Memory B cell (primary cell): ENCODE data around the gene ZBED2.
"Not testable (repeated sequence)": the region's sequence is repeated elsewhere in the genome, so short reads cannot be mapped to it uniquely, and the experiment has no call there.

ENCODE experiments used
- ATAC-seq: fragments of 150-1000 bp; cut with Tn5 transposase; 2 replicates; pipeline ENCODE4 v1.10.0; 2021; ENCODE audit warnings: low read depth, mild to moderate bottlenecking, moderate library complexity
- DNase-seq, 2 donors: peaks; one replicate each; pipeline ENCODE4 v3.0.0; 2022; ENCODE audit warnings: low spot score in 2 of 2
- H3K27ac Mint-ChIP-seq: one replicate; pipeline ENCODE4 v1.8.0; 2022; ENCODE audit warnings: mild to moderate bottlenecking, moderate library complexity, mixed read lengths
- H3K27me3 Mint-ChIP-seq: one replicate; pipeline ENCODE4 v1.8.0; 2022; ENCODE audit warnings: mixed read lengths
- H3K36me3 Mint-ChIP-seq: one replicate; pipeline ENCODE4 v1.8.0; 2022; ENCODE audit warnings: mild to moderate bottlenecking, mixed read lengths
- H3K4me1 Mint-ChIP-seq: one replicate; pipeline ENCODE4 v1.8.0; 2022; ENCODE audit warnings: mixed read lengths
- H3K4me3 Mint-ChIP-seq: one replicate; pipeline ENCODE4 v1.8.0; 2022; ENCODE audit warnings: mild to moderate bottlenecking, moderate library complexity, mixed read lengths
- H3K9me3 Mint-ChIP-seq: one replicate; pipeline ENCODE4 v1.8.0; 2022; ENCODE audit warnings: mixed read lengths

The ZBED2 gene

GRCh38 chr3:111595232-111595631 is at the start of gene ZBED2:
Gene ZBED2, minus strand, starts transcription at chr3:111595346. Its CDS starts 1,145 bp downstream, at chr3:111594201.
- Mint-ChIP-seq H3K4me3 (peak within 1 kb of the TSS; percentile 67), H3K27me3 (peaks cover 5% of the 10 kb centered on the region), H3K27ac (peak within 1 kb of the TSS; percentile 86), H3K4me1 (peaks cover 24% of the 10 kb centered on the region), H3K36me3 (no peaks in the 10 kb centered on the region), H3K9me3 (no peaks in the 10 kb centered on the region)
- DNase-seq: no peak
- ATAC-seq: peak; percentile 71

DNA sequence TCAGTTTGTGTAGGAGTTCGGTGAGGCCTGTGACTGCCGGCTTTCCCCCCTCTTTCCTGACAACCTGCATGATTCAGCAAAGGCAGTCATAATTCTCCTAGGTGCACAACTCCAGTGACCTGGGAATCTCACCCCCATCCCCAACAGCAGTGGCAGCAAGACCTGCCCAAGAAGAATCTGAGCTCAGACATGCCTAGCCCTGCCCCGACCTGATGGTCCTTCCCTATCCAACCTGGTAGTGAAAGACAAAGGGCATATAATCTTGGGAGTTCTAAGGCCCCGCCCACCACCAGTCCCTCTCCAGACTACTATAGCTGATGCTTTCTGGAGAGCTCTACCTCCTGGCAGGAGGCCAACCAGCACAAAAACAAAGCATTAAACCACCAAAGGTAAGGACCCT is 44.2 kb upstream of the ZBED2 start:
- Mint-ChIP-seq H3K4me1 (no peaks in the 10 kb centered on the region), H3K9me3 (peaks cover 13% of the 10 kb centered on the region), H3K4me3 (no peak overlapping the region), H3K36me3 (peaks cover 6% of the 10 kb centered on the region), H3K27me3 (no peaks in the 10 kb centered on the region), H3K27ac (no peak overlapping the region)
- no peak for ATAC-seq
- DNase-seq: no peak

GRCh38 chr3:111636366-111636885 is 41.3 kb upstream of the ZBED2 start:
- peaks cover 1% of the 10 kb centered on the region for H3K36me3 Mint-ChIP-seq
- no peaks in the 10 kb centered on the region for H3K9me3 Mint-ChIP-seq
- H3K4me3 Mint-ChIP-seq: no peak overlapping the region
- no peak for ATAC-seq
- no peak overlapping the region for H3K27ac Mint-ChIP-seq
- H3K4me1 Mint-ChIP-seq: no peaks in the 10 kb centered on the region
- no peak for DNase-seq
- no peaks in the 10 kb centered on the region for H3K27me3 Mint-ChIP-seq

DNA sequence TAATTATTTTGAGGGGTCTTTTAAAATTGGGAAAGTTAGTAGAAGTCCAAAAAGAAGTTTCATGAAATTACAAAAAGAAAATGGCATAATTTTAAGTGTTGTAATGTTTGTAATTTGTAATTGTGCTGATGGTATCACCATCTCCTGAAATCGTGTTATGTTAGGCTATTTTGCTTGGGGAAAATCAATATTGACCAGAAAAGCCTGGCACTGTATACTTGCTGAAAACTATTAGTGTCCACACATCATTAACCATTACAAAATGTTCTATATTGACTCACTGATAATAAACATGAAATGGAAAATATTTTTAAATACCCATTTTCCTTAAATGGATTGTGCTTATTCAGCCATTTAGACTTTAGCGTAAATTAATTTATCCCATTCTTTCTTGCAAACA is 40.3 kb upstream of the ZBED2 start:
- H3K4me3 Mint-ChIP-seq: no peak overlapping the region
- ATAC-seq (no peak), DNase-seq (no peak)
- no peaks in the 10 kb centered on the region for H3K4me1 Mint-ChIP-seq
- H3K9me3 Mint-ChIP-seq: no peaks in the 10 kb centered on the region
- H3K36me3 Mint-ChIP-seq: peaks cover 1% of the 10 kb centered on the region
- H3K27me3 Mint-ChIP-seq: no peaks in the 10 kb centered on the region
- no peak overlapping the region for H3K27ac Mint-ChIP-seq

DNA sequence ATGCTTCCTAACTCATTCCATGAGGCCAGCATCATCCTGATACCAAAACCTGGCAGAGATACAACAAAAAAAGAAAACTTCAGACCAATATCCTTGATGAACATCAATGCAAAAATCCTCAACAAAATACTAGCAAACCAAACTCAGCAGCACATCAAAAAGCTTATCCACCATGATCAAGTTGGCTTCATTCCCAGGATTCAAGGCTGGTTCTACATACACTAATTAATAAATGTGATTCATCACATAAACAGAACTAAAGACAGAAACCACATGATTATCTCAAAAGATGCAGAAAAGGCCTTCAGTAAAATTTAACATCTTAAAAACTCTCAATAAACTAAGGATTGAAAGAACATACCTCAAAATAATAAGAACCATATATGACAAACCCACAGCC is 35.5 kb upstream of the ZBED2 start:
- not testable (repeated sequence) for H3K4me3 Mint-ChIP-seq, ATAC-seq, H3K27ac Mint-ChIP-seq, DNase-seq, H3K4me1 Mint-ChIP-seq, H3K27me3 Mint-ChIP-seq
- peaks cover 14% of the 10 kb centered on the region for H3K36me3 Mint-ChIP-seq
- peaks cover 13% of the 10 kb centered on the region for H3K9me3 Mint-ChIP-seq

DNA sequence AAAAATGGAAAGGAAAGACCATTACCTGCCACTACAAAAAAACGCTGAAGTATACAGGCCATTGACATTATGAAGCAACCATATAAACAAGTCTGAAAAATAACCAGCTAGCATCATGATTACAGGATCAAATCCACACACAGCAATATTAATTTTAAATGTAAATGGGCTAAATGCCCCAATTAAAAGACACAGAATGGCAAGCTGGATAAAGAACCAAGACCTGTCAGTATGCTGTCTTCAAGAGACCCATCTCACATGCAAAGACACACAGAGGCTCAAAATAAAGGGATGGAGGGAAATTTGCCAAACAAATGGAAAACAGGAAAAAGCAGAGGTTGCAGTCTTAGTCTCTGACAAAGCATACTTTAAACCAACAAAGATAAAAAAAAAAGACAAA is 33.9 kb upstream of the ZBED2 start:
- Mint-ChIP-seq H3K36me3 (peaks cover 16% of the 10 kb centered on the region), H3K9me3 (peaks cover 13% of the 10 kb centered on the region)
- H3K4me1 Mint-ChIP-seq, H3K4me3 Mint-ChIP-seq, H3K27ac Mint-ChIP-seq, H3K27me3 Mint-ChIP-seq, DNase-seq, ATAC-seq: not testable (repeated sequence)

DNA sequence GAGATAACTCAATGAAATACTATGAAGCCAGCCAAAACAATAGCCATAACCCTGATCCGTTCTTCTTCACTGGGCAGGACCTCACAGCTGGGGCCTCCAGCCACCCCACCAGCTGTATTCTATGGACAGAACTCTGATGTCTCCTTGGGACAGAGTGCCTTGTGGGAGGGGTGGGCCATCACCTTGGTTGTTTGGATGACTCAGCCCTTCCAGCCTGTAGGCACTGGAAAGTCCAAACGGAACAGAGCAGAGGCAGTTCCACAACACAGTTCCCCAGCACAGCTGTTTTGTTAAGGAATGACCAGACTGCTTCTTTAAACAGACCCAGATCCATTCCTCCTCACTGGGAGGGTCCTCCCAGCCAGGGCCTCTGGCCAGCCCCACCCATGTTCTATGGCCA is 31.9 kb upstream of the ZBED2 start:
- Mint-ChIP-seq H3K27ac (no peak overlapping the region), H3K9me3 (peaks cover 13% of the 10 kb centered on the region), H3K27me3 (peaks cover 3% of the 10 kb centered on the region), H3K4me1 (no peaks in the 10 kb centered on the region), H3K36me3 (peaks cover 16% of the 10 kb centered on the region), H3K4me3 (no peak overlapping the region)
- ATAC-seq: no peak
- no peak for DNase-seq

- H3K36me3 Mint-ChIP-seq: peaks cover 2% of the 10 kb centered on the region
- H3K4me1 Mint-ChIP-seq: no peaks in the 10 kb centered on the region
- no peak for DNase-seq
- peaks cover 3% of the 10 kb centered on the region for H3K27me3 Mint-ChIP-seq
- H3K4me3 Mint-ChIP-seq: no peak overlapping the region
- H3K9me3 Mint-ChIP-seq: no peaks in the 10 kb centered on the region
- no peak overlapping the region for H3K27ac Mint-ChIP-seq
- no peak for ATAC-seq
Measured at GRCh38 chr3:111621535-111621934, 26.4 kb upstream of the ZBED2 start.

- DNase-seq: no peak
- H3K36me3 Mint-ChIP-seq: peaks cover 2% of the 10 kb centered on the region
- ATAC-seq: no peak
Measured at GRCh38 chr3:111619833-111620232, 24.7 kb upstream of the ZBED2 start.

DNA sequence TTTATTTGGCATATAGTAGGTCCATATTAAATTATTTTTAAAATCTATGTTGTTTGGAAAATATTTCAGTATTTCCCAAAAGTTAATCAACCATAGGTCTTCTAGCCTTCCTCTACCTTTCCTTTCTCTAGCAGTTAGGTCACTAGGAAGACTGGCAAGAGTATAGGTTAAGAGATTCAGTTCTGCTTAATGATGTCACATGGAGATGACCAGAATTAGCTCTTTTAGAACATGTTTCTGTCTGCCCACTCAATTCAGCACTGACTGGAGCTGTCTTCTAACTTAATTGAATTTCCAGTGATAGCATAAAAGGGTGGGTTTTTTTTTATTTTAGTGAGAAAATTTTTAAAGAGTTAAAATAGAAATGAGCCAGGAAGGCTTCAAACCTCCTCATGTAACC is 23.8 kb upstream of the ZBED2 start:
- H3K4me1 Mint-ChIP-seq: peaks cover 11% of the 10 kb centered on the region

More at GRCh38 chr3:111619833-111620232, 24.7 kb upstream of the ZBED2 start:
- Mint-ChIP-seq H3K4me1 (peaks cover 11% of the 10 kb centered on the region), H3K9me3 (no peaks in the 10 kb centered on the region), H3K4me3 (no peak overlapping the region), H3K27ac (no peak overlapping the region), H3K27me3 (peaks cover 3% of the 10 kb centered on the region)

DNA sequence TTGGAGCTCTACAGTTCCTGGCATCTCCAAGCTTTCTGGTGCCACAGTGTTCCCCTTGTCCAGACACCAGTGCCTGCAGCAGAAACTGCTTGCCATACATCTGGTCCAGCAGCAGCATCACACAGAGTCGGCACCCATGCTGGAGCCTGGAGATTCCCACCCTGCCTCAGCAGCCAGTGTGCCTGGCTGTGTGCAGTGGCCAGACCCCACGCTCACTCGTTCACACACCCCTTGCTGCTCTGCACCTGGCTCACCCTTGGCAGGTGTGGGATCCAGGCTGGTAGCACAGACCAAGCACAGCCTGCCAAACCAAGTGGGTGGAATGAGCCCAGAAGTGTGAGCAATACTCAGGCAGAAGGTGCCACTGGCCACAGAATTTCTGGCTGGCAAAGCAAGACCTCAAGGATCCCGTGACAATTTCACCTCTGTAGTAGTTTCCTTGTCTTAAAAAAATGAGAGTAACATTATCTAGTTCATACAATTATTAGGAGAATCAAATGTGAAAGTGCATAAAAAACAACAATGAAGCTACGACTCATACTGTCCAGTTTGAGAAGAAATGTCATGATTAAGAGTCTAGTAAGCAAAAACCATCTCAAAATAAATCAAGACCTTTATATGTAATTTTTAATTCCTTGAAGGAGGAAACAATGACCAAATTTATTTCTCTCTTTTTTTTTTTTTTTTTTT is 22.9 kb upstream of the ZBED2 start:
- Mint-ChIP-seq H3K4me3 (no peak overlapping the region), H3K27ac (no peak overlapping the region), H3K36me3 (no peaks in the 10 kb centered on the region), H3K4me1 (peaks cover 11% of the 10 kb centered on the region), H3K9me3 (no peaks in the 10 kb centered on the region), H3K27me3 (no peaks in the 10 kb centered on the region)
- ATAC-seq (no peak), DNase-seq (no peak)

More for the DNA sequence above, 23.8 kb upstream of the ZBED2 start:
- Mint-ChIP-seq H3K4me3 (no peak overlapping the region), H3K27me3 (no peaks in the 10 kb centered on the region), H3K9me3 (no peaks in the 10 kb centered on the region), H3K36me3 (no peaks in the 10 kb centered on the region), H3K27ac (no peak overlapping the region)
- ATAC-seq: no peak
- no peak for DNase-seq

- no peak for ATAC-seq
- peaks cover 11% of the 10 kb centered on the region for H3K4me1 Mint-ChIP-seq
- DNase-seq: no peak
- no peaks in the 10 kb centered on the region for H3K9me3 Mint-ChIP-seq
- no peak overlapping the region for H3K27ac Mint-ChIP-seq
- H3K4me3 Mint-ChIP-seq: no peak overlapping the region
- H3K36me3 Mint-ChIP-seq: no peaks in the 10 kb centered on the region
- H3K27me3 Mint-ChIP-seq: no peaks in the 10 kb centered on the region
Measured at GRCh38 chr3:111617406-111617805, 22.3 kb upstream of the ZBED2 start.

DNA sequence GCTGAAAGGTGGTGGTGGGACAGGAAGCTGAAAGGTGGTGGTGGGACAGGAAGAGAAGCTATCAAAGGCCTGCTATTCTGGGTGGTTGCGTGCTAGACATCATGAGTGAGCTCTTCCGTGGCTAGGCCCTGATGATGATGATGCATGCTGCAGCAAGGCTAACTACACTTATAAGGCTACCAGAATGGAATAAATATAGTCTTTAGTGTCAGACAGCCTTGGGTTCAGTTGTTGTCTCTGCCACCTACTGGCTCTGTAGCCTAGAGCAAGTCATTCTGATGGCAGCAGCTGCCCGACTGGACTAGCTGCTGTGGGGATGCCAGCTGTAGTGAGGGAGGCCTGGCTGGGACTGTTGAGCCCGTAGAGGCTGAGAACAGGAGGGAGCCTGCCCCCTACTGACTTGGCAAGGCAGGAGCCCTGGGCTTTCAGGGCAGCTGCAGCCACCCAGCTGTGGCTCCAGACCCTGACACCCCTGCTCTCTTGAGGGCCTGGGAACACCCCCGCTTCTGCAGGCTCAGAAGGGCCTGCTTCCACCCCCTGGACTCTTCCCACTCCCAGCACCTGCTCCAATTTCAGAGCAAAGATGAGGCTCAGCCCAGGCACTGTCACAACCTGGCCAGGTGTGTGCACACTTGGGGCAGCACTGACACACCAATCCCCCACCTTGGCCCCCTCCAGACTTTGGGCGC is 21.4 kb upstream of the ZBED2 start:
- DNase-seq: no peak
- ATAC-seq: peak; percentile 71
- Mint-ChIP-seq H3K27me3 (no peaks in the 10 kb centered on the region), H3K4me1 (peaks cover 11% of the 10 kb centered on the region), H3K9me3 (no peaks in the 10 kb centered on the region), H3K27ac (no peak overlapping the region), H3K36me3 (no peaks in the 10 kb centered on the region), H3K4me3 (no peak overlapping the region)

DNA sequence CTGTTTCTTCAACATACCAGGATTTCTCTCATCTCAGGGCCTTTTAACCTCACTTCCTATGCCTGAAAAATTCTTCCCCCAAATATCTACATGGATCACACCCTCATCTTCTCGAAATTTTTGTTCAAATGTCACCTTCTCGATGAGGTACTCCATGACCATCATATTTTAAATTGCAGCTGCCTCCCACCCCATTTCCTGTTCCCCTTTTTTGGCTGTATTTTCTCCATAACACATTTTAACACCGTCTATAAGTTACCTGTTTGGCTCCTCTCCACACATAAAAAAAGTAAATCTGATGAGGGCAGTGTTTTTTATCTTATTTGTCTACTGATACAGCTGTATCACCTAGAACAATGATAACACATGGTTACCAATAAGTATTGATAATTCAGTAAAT is 20.7 kb upstream of the ZBED2 start:
- Mint-ChIP-seq H3K4me1 (peaks cover 12% of the 10 kb centered on the region), H3K9me3 (no peaks in the 10 kb centered on the region), H3K36me3 (no peaks in the 10 kb centered on the region), H3K27ac (no peak overlapping the region), H3K4me3 (no peak overlapping the region), H3K27me3 (no peaks in the 10 kb centered on the region)
- DNase-seq (no peak), ATAC-seq (peak; percentile 66)
